Left renal cortex interstitium (tissue), 4 donors: ENCODE data around the gene SPRR4. TPM values are rescaled to one million over a fixed set of nuclear protein-coding genes. Genes with fewer than 3 reads are reported as not detected.
"Not testable (repeated sequence)": the region's sequence is repeated elsewhere in the genome, so short reads cannot be mapped to it uniquely, and the experiment has no call there.

Experiments used
- DNase-seq, 4 donors: peaks; one replicate each; pipeline ENCODE4 v3.0.0-alpha.2; 2013; ENCODE audit warnings: low read depth in 4 of 4, low spot score in 2 of 4, missing footprints in 1 of 4
- polyA plus RNA-seq, 4 donors: library from polyadenylated mRNA; unstranded; fragments of 120-200 nt; gene quantifications; one replicate each; pipeline ENCODE4 v1.2.1, GENCODE V29; 2013; ENCODE audit not compliant: insufficient read length in 4 of 4

SPRR4 gene
- polyA plus RNA-seq, 4 donors = not detected

DNA sequence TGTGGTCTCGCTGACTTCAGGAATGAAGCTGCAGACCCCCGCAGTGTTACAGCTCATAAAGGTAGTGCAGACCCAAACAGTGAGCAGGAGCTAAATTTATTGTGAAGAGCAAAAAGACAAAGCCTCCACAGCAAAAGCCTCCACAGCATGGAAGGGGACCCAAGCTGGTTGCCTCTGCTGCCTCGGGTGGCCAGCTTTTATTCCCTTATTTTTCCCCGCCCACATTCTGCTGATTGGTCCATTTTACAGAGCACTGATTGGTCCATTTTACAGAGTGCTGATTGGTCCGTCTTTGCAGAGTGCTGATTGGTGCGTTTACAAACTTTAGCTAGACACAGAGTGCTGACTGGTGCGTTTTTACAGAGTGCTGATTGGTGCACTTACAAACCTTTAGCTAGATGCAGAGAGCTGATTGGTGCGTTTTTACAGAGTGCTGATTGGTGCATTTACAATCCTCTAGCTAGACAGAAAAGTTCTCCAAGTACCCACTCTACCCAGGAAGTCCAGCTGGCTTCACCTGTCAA, 40.8 kb downstream of the SPRR4 start:
- DNase-seq = not testable (repeated sequence)

DNA sequence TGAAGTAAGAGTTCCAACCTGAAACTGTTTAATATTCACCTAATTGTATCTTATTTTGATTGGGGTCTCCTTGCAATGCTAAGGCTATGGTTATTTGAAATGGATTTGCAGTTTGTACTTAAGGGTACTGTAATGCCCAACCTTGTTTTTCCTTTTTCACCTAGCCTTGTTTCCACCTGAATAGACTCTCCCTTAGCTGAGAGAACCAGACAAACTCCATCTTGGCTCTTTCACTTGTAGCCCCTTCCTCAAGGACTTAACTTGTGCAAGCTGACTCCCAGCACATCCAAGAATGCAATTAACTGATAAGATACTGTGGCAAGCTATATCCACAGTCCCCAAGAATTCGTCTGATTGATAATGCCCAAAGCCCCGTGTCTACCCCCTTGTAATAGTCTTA, 51.4 kb downstream of the SPRR4 start:
- not testable (repeated sequence) for DNase-seq

Other genes starting within 250 kb of the SPRR4 start
- gene KPRP, start 212.6 kb upstream of the SPRR4 start, polyA plus RNA-seq = not detected
- gene LCE1F, start 195.5 kb upstream of the SPRR4 start, polyA plus RNA-seq = not detected
- not detected for gene LCE1E, start 184.4 kb upstream of the SPRR4 start, polyA plus RNA-seq
- gene LCE1D, start 173.9 kb upstream of the SPRR4 start, polyA plus RNA-seq = not detected
- gene LCE1C, start 164.0 kb upstream of the SPRR4 start, polyA plus RNA-seq = not detected
- gene LCE1B, start 158.7 kb upstream of the SPRR4 start, polyA plus RNA-seq = not detected
- not detected for gene LCE1A, start 143.2 kb upstream of the SPRR4 start, polyA plus RNA-seq
- gene LCE6A, start 127.8 kb upstream of the SPRR4 start, polyA plus RNA-seq = not detected
- gene LCE7A, start 110.7 kb upstream of the SPRR4 start, polyA plus RNA-seq = not detected
- not detected for gene SMCP, start 92.3 kb upstream of the SPRR4 start, polyA plus RNA-seq
- under 1 TPM; 0.08 to 0.42 (median 0.30) TPM for gene IVL, start 62.1 kb upstream of the SPRR4 start, polyA plus RNA-seq
- not detected for gene SPRR5, start 23.4 kb upstream of the SPRR4 start, polyA plus RNA-seq
- gene SPRR1A, start 13.4 kb downstream of the SPRR4 start, polyA plus RNA-seq = not detected
- gene SPRR3, start 31.1 kb downstream of the SPRR4 start, polyA plus RNA-seq = under 1 TPM in 3 of 4 donors, not detected in 1; 0.17 to 0.51 (median 0.18) TPM
- gene SPRR1B, start 60.6 kb downstream of the SPRR4 start, polyA plus RNA-seq = not detected
- gene SPRR2D, start 70.5 kb downstream of the SPRR4 start, polyA plus RNA-seq = not detected
- under 1 TPM in 1 of 4 donors, not detected in 3; 0.14 TPM for gene SPRR2A, start 86.9 kb downstream of the SPRR4 start, polyA plus RNA-seq
- gene SPRR2B, start 101.0 kb downstream of the SPRR4 start, polyA plus RNA-seq = not detected
- gene SPRR2E, start 123.9 kb downstream of the SPRR4 start, polyA plus RNA-seq = not detected
- not detected for gene SPRR2F, start 142.9 kb downstream of the SPRR4 start, polyA plus RNA-seq
- gene SPRR2G, start 180.2 kb downstream of the SPRR4 start, polyA plus RNA-seq = not detected
- gene LELP1, start 232.8 kb downstream of the SPRR4 start, polyA plus RNA-seq = not detected
- not detected for gene PRR9, start 246.9 kb downstream of the SPRR4 start, polyA plus RNA-seq